ENCODE results near the gene NHS.

DNA sequence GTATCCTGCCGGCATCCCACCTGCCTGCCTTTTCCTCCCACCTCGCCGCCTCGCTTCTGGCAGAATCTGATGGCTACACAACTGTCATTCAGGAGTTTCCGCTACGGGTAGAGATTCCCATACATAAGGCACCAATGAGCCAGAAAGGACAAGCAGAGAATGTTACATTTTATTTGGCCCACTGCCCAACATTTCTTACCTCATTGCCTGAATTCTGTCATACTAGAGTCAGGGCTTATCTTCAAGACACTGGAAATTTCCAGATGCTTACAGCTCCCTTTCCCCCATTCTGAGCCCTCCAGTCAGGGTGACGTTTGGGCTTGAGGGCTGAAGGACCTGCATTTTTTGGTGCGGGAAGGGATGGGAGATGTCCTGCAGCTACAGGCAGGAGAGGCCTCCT lies 113.0 kb downstream of the NHS start:
- TF ChIP-seq POLR2AphosphoS5 (IDR thresholded peaks at IDR 0.05; ENCODE audit: low read depth, low read length) (no peak), REST (IDR thresholded peaks at IDR 0.05; ENCODE audit: insufficient read depth in 1 of 2, low read depth in 2 of 2, low read length in 2 of 2) (no peak), TAF1 (IDR thresholded peaks at IDR 0.05; ENCODE audit: borderline replicate concordance, insufficient read depth, low read length) (no peak), SIN3A (IDR thresholded peaks at IDR 0.05; ENCODE audit: borderline replicate concordance, insufficient read depth, low read length) (no peak), FOXP2 (optimal IDR thresholded peaks at IDR 0.05; ENCODE audit: borderline replicate concordance, extremely low read depth, extremely low read length, insufficient read depth) (no peak)

All from PFSK-1 (cell line).